Fibroblast of peridontal ligament (primary cell): ENCODE data around the gene DAPL1.

ENCODE experiments used
- DNase-seq: peaks from one replicate; pipeline ENCODE4 v3.0.0-alpha.2; 2010; ENCODE audit errors: extremely low read depth

Gene DAPL1

DNA sequence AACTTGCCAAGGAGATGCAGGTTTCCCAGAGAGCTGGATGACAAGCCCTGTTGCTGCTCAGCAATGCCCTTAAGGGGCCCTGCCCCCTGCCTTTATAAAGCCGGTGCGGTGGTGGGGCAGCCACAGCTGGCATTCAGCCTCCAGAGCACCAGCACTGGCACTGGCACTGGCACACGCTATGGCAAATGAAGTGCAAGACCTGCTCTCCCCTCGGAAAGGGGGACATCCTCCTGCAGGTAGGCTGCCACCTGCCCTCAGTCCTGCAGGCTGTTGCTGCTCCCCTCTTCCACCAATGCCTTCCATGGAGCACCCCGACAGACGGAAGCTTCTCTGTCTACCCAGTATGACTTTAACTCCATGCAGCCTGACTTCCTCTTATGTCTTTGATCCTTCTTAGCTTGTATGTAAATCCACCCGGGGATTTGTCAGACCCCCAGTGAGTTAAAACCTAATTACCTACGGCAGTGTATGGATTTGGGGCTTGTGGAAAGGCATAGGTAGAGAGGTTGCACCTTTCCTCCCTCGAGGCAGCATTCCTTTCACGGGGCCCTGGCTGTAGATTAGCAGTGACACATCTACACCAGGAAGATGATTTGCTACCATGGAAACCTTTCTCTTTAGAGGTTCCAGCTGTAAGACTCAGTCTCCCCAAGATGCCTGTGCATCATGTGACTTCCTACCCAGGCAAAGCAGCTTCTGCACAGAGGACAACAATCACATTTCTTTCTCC, at the start of gene DAPL1:
Gene DAPL1 (plus strand): TSS at position 123 of the 730 bp plus-strand sequence. CDS start 56 bp downstream, at position 179.
- DNase-seq, result no peak

DNA sequence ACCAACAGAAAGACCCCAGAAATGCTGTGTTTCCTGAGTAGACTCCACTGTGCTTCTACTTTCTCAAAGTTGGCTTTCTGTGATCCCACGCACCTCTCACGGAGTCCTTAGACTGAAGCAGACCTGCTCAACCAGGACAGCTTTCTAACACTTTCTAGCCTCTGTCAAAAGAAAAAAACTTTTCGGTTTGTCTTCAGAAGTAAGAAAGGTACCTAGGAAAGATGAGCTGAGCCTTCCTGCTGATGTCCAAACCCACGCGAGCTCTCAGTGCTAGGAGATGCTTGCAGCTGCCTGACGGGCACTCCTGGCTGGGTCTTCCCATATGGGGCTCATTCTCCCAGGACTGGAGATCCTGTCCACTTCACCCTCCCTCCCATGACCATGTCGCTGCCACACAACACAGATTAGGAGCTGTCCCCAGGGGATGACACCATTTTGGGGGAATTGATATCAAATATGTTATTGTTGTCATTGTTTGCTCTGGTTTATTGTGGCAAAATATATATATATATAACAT, 49.2 kb upstream of the DAPL1 start:
- no peak for DNase-seq

DNA sequence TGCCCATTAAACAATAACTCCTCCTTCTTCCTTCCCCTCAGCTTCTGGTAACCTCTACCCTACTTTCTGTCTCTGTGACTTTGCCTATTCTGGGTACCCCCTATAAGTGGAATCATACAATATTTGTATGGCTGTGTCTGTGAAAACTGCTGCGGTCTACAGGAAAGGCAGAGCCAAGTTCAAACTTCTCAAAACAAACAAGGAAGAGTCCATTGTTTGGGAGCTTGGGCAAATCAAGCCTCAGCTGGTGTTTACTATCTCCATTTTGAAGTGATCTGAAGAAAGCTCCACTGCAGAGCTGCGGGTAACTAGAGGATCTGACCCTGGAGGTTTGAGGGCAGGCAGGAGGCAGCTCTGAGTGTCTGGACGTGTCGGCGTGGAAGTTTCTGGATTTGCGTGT, 48.6 kb upstream of the DAPL1 start:
- no peak for DNase-seq

DNA sequence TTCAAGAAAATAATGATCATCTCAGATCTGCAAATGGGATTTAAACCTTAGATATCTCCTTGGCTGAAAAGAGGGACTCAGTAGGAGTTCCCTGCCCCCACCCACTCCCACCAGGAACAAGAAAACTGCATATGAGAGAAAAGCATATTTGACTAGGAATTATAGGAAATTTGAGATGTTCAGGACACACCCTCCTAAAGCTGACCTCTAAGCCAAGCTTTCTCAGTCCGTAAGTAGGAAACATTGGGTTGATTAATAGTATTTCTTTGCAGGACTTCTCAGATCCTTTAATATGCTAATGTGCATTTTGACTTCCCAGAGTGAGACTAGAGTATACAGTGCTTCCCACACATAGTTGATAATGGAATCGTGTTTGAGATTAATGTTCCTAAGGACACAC, 47.8 kb upstream of the DAPL1 start:
- no peak for DNase-seq

- DNase-seq, result no peak
Observed at GRCh38 chr2:158748926-158749590, 46.1 kb upstream of the DAPL1 start.

DNA sequence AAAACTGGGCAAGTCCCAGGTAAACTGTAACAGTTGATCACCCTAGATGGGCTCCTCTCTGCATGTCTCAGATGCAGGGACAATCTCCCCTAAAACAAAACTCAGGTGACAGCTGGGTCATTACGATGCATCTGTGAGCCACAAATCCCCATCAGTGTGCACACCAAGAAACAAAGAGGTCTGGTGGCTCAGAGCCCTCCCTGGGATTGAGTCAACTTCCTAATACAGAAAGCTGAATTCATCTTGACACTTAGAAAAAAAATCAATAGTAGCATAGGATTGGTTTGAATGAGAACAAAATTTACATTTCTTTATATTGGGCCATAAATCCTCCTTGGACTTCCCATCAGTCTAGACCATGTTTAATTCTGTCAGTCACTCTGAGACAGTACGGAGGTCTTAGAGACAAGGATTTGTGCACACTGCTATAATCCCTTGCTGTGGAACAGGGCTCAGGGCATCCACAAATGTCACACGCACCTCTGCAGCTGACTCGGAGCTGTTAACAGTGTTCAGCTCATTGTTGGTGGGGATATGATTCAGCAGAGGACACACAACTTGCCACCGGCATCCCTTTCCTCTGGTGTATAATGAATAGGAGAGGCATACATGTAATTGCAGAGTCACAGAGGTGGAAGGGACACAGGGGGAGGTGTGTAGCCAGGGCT, 44.5 kb upstream of the DAPL1 start:
- no peak for DNase-seq

- DNase-seq, result peak; percentile 81
Observed at GRCh38 chr2:158753641-158754611, 41.2 kb upstream of the DAPL1 start.

- DNase-seq, result no peak
Observed at GRCh38 chr2:158755310-158756087, 39.6 kb upstream of the DAPL1 start.

- peak; percentile 65 for DNase-seq
Observed at GRCh38 chr2:158756331-158756730, 38.8 kb upstream of the DAPL1 start.

- peak; percentile 16 for DNase-seq
Observed at GRCh38 chr2:158756976-158757375, 38.1 kb upstream of the DAPL1 start.

GRCh38 chr2:158760887-158761286, 34.2 kb upstream of the DAPL1 start:
- no peak for DNase-seq

DNA sequence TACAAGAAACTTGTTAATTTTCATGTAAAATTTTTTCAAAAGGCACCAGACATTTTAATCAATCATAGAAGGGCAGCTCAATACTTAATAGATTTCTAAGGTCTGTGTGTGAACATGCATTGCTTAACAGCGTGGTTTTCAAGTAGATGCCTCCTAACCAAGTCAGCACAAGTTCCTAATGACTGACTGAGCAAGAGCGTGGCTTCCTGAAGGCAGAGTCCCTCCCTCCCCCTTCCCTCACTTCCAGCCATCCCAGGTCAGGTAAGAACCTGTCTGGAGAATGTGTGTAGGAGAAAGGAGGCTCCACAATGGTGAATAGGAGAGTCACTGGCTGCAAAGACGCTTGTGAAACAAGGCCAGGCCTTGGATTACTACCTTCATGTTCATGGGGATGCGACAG, 33.5 kb upstream of the DAPL1 start:
- peak; percentile 73 for DNase-seq

- no peak for DNase-seq
Observed at GRCh38 chr2:158762336-158762735, 32.8 kb upstream of the DAPL1 start.

DNA sequence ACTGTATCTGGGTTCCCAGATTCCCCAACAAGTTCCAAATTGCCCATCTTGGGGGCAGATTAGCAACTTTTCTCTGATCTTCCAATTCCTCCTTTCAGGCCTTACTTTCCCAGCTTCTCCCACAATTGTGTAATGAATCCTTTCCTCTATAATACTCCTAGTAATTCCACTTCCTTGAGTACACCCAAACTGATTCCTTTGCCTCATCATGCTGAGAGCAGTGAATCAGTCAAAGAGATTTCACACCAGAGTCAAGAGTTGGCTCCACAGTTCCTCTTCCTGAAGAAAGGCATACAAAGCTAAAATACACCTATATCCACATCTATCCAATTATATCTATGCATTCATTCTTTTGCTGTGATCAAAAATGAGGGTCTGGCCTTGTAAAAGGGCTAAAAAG, 28.6 kb upstream of the DAPL1 start:
- DNase-seq, result no peak

- no peak for DNase-seq
Observed at GRCh38 chr2:158772306-158773078, 22.6 kb upstream of the DAPL1 start.

- peak; percentile 71 for DNase-seq
Observed at GRCh38 chr2:158773121-158773520, 22.0 kb upstream of the DAPL1 start.

GRCh38 chr2:158774681-158775080, 20.4 kb upstream of the DAPL1 start:
- DNase-seq, result peak; percentile 44

DNA sequence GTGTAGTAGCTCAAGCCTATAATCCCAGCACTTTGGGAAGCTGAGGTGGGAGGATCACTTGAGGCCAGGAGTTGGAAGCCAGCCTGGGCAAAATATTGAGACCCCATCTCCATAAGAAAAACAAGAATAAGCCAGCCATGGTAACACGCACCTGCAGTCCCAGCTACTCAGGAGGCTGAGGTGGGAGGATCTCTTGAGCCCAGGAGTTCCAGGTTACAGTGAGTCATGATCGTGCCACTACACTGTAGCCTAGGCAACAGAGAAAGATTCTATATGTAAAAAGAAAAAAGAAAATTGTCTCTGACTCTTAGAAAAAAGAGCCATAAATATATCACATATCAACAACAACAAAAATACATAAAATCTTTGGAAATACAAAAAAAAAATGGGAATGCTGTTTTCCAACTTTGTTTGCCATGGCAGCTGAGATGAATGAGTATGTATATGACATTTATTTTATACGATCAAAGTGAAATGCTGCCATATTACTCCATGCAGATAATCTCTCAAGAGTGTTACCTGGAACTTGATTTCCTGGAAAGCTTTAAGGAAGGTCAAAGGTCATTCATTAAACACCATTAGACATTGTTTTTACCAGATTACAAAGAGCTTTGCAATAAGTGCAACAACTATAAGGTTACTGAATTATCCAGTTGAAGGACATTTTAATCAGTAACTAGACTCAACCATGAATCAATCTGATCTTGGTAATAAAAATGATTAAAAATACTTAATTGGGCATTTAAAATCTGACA, 19.7 kb upstream of the DAPL1 start:
- DNase-seq, result no peak

- no peak for DNase-seq
Observed at GRCh38 chr2:158776231-158776630, 18.9 kb upstream of the DAPL1 start.
